GM18867 (cell line): Measurements from ENCODE around the gene DCLRE1B.

ENCODE experiments used
- ATAC-seq: cut with Tn5 transposase; IDR thresholded peaks from one replicate; pipeline ENCODE4 v1.9.1; 2021; ENCODE audit warnings: mild to moderate bottlenecking, moderate library complexity; ENCODE audit not compliant: unreplicated experiment

The DCLRE1B gene

DNA sequence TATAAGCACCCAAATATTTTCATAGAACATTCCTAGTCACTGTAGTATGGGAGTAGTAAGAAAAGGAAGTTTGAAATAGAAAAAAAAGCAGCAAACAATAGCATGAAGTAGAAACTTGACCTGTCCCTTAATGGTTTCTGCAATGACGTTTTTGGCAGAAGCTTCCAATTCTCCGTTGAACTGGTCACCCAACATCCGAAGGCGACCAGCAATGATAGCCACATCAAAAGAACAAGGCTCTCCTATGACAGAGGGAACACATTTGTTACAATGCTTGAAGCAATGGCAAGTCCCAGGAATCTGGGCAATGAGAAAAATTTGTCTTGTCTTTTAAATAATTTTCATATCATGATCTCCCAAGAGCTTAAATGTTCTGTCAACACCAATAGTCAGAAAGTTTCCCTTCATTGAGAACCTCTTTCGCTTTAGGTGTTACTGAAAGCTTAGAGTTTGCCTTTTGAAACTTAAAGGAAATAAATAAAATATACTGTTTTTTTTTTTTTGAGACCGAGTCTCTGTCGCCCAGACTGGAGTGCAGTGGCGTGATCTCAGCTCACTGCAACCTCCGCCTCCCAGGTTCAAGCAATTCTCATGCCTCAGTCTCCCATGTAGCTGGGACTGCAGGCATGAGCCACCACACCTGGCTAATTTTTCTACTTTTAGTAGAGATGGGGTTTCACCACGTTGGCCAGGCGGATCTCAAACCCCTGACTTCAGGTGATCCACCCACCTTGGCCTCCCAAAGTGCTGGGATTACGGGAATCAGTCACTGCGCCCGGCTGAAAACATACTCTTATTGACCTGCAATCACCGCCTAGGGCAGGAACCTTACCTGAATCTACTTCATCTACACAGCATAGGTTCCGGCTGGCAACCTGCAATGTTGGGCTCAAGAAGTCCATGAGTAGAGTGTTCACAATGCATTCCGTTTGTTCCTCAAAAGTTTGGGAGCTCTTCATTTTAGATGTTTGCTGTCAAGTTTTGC lies 18.4 kb upstream of the DCLRE1B start:
- no peak for ATAC-seq

- no peak for ATAC-seq
These were observed 17.5 kb upstream of the DCLRE1B start, which contains the start of gene BCL2L15 for GRCh38 chr1:113887402-113888175. TSS of gene BCL2L15 (minus strand) at chr1:113887581. CDS start at chr1:113887375, 206 bp downstream.

DNA sequence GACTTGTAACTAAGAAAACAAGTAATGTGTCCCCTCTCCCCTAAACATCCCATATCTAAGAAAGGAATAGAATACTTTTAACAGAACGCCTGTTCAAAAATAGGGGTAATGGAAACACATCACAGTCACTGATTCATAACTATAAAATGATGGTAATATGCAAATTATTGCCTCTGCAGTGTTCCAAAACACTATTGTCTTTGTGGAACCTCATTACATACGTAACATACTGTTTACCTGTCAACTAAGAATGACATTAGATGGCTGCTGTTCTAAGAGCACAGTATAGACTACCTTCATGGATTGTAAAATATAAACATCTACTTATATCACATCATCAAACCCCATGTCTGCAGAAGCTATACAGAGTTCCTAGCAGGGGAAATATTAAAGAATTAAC lies 14.3 kb upstream of the DCLRE1B start:
- ATAC-seq = no peak

DNA sequence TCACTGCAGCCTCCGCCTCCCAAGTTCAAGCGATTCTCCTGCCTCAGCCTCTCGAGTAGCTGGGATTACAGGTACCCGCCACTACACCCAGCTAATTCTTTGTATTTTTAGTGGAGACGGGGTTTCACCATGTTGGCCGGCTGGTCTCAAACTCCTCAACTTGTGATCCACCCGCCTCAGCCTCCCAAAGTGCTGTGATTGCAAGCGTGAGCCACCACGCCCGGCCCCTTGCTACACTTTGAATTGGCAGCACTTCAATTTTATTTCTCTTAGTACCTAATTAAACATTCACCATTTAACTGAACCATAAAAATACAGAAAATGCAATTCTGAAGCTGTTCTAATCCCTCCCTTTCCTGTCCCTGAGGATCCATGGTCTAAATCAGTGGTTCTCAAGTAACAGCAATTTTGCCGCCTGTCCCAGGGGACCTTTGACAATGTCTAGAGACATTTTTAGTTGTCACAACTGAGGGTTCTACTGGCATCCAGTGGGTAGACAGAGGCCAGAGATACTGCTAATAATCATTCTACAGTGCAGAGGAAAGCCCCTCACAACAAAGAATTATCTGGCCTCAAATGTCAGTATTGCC lies 13.4 kb upstream of the DCLRE1B start:
- no peak for ATAC-seq

DNA sequence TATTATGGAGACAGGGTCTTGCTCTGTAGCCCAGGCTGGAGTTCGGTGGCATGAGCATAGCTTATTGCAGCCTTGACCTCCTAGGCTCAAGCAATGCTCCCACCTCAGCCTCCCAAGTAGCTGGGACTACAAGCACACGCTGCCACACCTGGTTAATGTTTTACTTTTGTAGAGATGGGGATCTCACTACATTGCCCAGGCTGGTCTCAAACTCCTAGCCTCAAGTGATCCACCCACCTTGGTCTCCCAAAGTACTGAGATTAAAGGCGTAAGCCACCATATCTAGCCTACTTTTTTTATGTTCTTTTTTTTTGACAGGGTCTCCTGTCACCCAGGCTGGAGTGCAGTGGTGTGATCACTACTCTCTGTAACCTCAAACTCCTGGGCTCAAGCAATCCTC lies 11.9 kb upstream of the DCLRE1B start:
- ATAC-seq = no peak

GRCh38 chr1:113895098-113895497 lies 10.0 kb upstream of the DCLRE1B start:
- ATAC-seq = no peak

DNA sequence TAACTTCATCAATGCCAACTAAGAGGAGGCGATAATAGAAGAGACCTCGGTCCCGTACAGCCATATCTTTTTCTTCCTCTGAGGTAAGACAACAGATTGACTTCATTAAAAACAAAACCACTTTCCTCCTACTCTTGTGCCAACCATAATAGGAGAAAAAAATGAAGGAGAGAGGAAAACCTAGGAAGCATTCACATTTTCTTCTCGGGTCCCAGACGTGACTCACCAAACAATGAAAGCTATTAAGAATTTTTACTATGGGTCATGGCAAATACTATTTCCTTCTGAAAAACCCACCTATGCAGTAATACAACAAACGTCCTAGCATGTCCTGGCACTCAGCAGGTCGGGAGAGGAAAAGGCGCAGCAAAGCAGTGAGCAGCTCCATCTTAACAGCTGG lies 9.2 kb upstream of the DCLRE1B start:
- no peak for ATAC-seq

GRCh38 chr1:113898241-113898814 lies 6.8 kb upstream of the DCLRE1B start:
- ATAC-seq = no peak

DNA sequence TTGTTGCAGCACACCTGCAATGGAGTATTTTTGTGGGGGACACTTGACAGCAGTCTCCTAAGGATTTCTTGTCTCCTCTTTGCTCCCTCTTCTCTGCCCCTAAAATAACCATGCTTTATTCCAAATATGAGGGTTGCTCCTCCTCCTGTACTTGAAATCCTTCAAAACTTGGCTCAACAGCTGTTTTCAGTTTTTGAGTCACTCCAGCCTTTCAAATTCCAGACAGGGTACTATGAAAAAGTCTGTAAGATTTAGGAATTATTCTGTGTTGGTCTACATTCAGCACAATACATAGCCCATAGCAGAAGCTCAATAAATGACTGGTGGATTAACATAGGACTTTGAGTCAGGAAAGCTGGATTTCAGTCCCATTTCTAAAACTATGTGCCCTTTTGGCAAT lies 6.0 kb upstream of the DCLRE1B start:
- no peak for ATAC-seq

DNA sequence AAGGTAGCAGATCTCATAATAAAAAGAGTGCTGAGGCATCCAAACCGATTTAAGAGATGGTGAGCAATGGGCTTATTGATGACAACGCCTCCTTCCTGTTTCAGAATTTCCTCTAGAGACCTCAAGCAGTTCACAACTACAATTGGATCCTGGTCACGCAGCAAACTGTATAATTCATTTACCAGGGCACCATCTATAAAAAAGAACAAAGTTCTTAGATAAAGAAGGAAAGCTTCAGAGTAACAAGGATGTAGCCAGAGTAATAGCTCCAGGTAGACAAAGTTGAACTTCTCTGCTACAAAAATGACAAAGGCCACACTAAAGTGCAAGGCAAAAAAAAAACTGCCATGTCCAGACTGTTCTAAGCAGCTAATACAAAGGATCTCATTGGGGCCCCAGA lies 3.9 kb upstream of the DCLRE1B start:
- no peak for ATAC-seq

- no peak for ATAC-seq
These were observed 1.4 kb upstream of the DCLRE1B start for GRCh38 chr1:113903501-113904292.

DNA sequence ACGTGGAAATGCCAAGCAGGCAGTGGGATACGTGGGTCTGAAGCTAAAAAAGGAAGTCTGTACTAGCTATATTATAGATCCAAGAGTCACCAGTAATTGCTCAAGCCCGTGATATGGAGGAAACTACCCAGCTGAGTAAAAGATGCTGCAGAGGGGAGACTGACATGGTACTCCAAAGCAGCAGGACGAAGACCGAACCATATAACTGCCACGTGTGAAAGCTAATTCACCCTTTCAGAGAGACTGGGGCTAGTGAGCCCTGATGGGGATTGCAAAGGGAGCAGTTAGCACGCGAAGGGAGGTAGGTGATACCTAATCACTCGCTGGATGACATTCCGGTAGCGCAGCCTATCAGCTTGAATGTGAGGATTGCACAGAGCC lies 843 bp upstream of the DCLRE1B start:
- ATAC-seq = peak; percentile 33

- ATAC-seq = peak; percentile 11
These were observed 322 bp downstream of the DCLRE1B start for GRCh38 chr1:113905435-113905861.

DNA sequence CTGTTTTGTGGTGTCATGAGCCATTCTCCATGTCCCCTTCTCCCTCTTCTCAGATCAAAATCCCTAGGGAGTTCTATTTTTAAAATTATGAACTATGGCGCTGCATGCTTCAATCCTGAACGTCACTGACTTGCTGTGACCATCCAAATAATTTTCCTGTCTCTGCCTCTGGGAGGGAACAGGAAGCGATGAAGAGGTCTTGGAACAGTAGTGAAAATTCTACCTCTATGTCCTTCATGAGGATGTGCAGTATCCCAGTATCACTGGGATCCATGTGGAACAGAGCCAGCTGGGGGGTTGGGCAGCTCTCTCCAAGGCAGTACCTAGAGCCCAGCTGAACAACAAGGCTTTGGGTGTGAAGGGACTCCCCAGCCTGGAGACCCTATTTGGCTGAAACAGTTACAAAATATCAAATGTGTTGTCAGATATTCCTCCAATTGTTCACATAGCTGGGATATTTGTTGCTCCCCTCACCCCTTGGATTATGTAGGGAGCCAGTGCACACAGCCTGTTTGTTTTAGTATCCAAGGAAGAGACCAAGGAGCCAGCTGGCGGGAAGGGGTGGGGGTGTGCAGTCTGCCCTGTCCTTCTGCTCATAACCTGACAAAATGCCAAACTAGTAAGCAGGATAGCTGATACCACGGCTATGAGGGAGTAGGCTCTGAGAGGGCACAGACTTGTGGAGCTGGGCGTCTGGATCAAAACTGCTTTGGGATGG lies 7.6 kb downstream of the DCLRE1B start:
- ATAC-seq = no peak

DNA sequence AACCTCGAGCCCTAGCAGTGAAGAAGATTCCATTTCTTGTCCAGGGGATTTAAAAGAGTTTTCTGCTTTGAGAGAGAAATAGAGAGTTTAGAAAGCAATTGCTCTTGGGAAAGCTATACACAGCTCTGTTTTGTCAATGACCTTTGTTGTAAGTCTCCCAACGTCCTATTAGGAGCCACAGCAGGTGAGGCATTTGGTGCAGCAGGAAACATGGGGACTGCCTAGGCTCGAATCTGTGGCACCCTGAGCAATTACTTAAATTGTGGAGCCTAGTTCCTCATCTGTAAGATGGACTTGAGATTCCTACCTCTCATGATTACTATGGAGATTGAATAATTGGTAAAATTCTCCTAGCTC lies 8.2 kb downstream of the DCLRE1B start:
- no peak for ATAC-seq

DNA sequence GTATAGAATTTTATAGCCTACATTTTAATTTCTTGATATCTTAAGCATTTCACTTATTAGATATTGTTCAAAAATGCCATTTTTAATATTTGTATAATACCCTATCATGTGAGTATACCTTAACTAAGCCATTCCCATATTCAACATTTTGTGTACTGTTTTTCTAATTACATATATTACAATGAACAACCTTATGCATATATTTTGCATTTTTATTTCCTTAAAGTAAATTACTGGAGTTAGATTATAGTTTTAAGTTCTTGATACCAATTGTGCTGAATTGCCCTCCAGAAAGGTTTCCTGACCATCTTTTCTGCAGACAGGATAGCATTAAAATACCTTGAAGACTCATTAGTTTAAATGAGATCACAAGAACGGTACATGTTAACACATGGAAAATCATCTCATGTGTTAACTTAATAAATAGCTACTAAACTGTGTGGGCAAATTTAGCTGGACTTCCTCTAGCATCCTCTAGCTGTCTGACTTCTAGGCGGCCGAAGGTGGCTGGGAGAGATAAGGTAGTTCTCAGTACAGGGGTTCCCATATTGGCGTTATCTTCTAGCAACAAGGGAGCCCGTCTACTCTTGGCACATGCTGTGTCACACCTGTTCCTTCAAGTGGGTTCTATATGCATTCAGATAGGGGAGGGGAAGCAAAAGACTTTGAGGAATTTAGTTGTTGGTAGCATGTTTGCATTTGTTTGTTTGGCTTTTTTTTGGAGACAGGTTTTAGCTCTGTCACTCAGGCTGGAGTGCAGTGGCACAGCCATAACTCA lies 8.9 kb downstream of the DCLRE1B start:
- no peak for ATAC-seq

GRCh38 chr1:113916974-113917373 lies 11.8 kb downstream of the DCLRE1B start:
- no peak for ATAC-seq

DNA sequence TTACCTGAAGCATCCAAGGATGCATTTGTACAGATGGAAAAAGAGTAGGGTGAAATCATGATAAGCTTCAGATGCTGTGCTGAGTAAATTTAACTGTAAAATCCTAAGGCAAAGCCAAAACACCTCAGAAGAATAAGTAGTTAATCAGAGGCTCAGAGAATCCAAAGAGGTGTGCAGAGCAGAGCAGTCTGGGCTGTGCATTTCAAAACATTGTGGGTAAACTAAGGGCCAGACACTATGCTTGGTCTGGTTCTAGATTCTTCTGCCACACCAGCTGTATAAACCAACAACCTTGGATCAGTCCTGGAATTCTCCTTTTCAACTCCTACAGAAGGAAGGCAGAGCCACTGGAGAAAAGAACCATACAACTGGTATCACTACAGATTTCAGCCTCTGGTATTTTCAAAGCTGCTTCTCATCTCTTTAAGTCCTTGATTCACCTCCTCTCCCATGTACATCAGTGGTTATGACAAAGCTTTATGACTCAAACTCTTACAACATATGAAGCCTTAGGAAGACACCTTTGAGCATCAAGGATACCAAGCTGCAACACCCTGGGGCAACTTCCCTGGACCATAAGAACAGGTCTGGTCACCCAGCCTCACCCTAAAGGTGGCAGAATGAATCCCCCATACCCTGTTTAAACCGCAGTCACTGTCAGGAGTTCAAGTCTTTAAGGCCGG lies 12.4 kb downstream of the DCLRE1B start:
- no peak for ATAC-seq
